HG03108 (cell line): ENCODE data around the gene ZNF821.
"Not testable (repeated sequence)": the region's sequence is repeated elsewhere in the genome, so short reads cannot be mapped to it uniquely, and the experiment has no call there.

ENCODE experiments used
- ATAC-seq: cut with Tn5 transposase; IDR thresholded peaks from one replicate; pipeline ENCODE4 v1.9.1; 2021; ENCODE audit warnings: moderate library complexity; ENCODE audit not compliant: unreplicated experiment

Gene ZNF821, protein sequence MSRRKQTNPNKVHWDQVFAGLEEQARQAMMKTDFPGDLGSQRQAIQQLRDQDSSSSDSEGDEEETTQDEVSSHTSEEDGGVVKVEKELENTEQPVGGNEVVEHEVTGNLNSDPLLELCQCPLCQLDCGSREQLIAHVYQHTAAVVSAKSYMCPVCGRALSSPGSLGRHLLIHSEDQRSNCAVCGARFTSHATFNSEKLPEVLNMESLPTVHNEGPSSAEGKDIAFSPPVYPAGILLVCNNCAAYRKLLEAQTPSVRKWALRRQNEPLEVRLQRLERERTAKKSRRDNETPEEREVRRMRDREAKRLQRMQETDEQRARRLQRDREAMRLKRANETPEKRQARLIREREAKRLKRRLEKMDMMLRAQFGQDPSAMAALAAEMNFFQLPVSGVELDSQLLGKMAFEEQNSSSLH

DNA sequence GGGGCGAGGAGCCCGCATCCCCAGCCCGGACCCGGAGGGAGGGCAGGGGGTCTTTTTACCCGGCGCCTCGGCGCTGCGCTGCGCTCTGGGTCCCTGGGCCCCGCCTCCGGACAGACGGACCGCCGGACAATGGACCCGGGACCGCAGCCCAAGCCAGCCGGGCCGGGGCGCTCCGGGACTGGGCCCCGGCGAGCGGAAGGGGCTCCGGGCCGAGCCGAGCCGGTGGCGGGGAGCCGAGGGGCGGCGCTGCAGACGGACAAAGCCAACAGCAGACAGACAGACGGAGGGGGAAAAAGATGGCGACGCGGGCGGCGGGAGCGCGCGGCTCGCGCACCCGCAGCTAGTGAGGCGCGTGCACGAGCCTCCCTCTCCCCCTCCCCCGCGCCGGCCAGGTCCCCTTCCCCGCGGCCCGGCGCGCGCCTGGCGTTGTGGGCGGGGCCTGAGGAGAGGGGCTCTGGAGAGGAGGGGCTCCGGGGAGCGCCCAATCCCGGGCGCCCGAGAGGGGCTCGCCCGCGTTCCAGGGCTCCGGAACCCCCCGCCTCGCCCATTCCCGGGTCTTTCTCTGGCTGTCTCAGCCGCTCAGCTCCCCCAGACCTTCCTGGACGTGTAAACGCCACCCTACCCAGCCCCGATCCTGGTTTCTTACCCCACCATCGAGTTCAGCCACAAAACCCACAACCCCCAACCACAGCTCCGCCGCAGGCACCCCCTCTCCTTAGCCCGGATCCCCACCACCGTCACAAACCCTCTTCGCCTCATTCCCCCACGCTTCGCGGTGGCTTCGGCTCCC lies at the start of gene ZNF821:
TSS of gene ZNF821 (minus strand) at position 334 of the 790 bp plus-strand sequence. CDS start 4,236 bp downstream, outside the sequence.
- peak; percentile 34 for ATAC-seq

DNA sequence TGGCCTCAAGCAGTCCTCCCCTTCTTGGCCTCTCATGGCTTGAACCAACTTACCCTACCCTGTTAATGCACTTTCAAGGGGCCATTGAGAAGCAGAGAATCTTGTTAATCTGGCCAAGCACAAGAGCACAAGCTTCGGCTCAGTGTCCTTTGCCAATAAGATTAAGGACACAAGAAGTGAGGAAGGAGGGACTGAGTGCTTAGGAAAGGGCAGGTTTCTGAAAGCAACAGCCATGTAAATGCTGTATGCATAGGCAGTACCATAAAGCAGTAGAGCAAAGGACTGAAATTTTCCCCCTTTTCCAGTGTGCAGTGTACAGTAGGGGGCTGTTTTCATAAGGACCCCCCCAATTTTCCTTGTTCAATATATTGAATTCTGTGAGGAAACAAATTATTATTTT lies 49.0 kb upstream of the ZNF821 start:
- ATAC-seq = no peak

DNA sequence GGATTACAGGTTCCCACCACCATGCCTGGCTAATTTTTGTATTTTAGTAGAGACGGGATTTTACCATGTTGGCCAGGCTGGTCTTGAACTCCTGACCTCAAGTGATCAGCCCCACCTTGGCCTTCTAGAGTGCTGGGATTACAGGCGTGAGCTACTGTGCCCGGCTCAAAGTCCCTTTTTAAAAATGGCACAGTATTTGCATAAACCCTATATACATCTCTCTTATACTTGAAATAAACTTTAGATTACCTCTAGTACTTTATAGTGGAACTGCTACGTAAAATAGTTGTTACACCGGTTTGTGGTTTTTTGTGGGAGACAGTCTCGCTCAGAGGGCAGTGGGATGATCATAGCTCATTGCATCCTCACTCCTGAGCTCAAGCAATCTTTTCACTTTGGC lies 47.6 kb upstream of the ZNF821 start:
- ATAC-seq = no peak

DNA sequence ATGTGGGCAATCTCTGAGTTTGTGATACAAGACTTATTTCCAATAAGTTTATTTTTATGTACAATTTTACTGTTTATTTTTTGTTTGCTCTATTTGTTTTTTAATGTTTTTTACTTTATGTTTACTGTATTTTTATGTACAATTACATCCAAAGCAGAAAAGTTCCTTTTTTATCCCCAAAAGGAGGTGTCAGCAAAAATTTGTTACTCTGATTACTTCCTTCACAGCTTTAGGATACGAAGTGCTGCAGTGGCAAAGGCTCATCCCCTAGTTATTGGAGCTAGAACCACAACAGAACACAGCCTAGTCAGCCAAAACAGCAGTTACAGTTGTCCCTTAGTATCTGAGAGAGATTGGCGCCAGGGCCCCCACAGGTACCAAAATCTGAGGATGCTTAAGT lies 47.0 kb upstream of the ZNF821 start:
- ATAC-seq = no peak

DNA sequence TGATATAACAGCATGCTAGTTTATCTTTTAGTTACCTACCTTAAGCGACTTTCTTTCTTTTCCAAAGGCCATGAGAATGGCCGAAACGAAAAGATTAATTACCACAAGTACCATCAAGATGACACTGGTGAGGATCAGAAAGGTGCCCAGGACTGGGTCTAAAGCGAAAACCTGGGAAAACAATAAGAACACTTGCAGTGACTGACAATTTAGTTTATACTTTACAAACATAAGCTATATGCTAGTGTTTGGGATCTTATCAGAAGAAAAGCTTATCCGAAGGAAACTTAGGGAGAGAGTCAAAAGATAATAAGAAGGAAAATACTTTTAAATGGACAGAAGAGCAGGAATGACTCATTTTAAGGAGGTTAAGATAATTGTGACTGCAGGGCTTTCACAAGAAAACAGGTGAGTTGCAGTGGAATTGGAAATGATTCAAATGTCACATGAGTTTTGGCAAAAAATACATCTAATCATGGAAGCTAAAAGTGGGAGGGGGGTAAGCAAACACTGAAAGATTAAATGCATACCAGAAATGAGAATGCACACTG lies 46.1 kb upstream of the ZNF821 start:
- no peak for ATAC-seq

DNA sequence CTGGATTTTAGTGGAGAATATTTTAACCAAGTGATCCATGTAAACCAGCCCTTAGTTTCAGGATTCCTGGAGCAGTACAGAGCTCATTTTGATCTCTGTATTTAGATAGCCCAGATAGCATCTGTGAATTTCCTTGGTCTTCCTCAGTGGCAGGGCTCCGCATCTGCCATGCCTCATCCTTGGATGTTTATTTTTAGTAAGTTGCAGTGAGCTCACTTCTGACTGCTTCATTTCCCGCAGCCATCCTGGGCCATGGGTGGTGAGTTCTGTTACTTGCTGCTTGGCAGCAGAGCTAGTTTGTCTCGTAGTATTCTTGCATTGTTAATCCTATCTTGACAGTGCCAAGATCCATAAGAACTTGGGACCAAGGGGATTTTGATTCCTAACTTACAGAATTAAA lies 45.1 kb upstream of the ZNF821 start:
- no peak for ATAC-seq

DNA sequence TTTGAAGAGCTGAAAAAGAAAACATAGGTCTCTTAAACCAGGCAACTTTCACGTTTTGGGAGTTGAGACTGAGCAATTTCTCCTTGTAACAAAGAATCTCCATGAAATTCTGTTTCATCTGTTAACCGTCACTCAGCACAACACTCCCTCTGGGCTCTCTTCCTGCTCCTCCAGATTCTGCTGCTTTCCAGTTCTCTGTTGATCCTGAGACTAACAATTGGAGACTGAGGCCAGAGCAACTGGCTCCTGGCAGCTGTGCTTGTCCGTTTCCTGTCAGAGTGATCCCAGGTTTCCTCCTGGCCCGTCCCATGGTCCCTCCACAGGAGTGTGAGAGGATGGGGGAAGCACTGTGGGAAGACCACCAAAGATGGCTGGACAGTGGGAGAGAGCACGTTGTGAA lies 43.8 kb upstream of the ZNF821 start:
- no peak for ATAC-seq

DNA sequence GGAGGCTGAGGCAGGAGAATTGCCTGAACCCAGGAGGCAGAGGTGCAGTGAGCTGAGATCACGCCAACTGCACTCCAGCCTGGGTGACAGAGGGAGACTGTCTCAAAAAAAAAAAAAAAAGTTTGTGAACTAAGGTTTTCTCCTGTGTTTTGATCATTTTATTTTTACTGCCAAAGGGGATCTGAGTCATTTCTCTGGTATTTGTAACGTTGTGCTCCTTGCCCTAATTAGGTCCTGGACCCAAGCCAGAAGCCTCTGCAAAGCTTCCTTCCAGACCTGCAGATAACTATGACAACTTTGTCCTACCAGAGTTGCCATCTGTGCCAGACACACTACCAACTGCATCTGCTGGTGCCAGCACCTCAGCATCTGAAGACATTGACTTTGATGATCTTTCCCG lies 43.4 kb upstream of the ZNF821 start:
- ATAC-seq = no peak

DNA sequence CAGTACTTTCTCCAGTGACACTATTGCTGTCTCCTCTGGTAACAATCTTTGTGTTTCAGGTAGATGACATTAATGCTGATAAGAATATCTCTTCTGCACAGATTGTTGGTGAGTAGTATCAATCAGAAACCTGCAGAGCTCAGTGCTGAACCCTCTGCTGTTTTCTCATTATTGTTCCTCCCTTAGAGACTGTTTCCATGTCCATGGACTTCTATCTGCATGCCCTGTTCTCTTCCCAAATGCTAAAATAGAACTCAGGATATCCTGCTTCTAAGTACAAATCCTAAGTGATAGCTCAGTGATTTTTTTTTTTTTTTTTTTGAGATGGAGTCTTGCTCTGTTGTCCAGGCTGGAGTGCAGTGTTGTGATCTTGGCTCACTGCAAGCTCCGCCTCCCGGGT lies 40.7 kb upstream of the ZNF821 start:
- no peak for ATAC-seq

DNA sequence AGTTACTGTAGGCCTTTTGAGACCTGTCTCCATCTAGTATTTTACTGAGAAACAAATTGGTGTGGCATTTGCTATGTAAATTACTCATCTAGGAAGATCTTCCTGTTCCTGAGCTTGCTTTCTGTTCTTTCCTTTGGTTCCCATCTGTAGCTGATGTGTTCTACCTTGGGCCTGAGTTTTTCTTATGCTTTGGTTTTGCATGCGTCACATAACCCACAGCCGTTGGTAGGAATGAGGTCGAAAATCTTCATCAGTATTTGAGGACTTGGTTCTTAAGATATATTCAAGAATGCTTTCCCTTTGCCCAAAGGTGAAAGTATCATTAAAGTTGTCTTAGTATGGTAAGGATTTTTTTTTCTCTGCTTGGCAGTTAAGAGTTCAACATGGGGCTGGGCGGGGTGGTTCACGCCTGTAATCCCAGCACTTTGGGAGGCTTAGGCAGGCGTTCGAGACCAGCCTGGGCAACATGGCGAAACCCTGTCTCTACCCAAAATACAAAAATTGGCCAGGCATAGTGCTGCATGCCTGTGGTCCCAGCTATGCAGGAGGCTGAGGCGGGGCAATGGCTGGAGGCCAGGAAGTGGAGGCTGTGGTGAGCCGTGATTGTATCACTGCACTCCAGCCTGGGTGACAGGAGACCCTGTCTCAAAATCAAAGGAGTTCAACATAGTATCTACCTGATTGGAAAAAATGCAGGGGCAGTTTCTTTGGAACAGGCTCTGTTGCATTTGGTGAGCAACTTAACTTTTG lies 40.1 kb upstream of the ZNF821 start:
- ATAC-seq = no peak

DNA sequence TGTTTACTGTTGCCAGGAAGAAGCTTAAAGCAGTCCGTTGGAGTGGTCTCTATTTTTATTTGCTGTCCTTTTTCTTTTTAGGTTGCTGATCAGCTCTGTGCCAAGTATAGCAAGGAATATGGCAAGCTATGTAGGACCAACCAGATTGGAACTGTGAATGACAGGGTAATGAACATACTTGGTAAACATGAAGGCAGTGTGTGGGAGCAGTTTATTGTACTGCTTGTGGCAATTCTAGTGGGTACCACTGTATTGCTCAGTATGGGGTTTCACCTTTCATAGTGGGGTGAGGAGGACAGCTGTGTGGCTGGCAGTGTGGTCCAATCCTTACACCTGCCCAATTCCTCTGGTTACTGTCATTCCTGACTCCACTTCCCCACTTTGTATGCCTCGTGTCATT lies 36.7 kb upstream of the ZNF821 start:
- no peak for ATAC-seq

DNA sequence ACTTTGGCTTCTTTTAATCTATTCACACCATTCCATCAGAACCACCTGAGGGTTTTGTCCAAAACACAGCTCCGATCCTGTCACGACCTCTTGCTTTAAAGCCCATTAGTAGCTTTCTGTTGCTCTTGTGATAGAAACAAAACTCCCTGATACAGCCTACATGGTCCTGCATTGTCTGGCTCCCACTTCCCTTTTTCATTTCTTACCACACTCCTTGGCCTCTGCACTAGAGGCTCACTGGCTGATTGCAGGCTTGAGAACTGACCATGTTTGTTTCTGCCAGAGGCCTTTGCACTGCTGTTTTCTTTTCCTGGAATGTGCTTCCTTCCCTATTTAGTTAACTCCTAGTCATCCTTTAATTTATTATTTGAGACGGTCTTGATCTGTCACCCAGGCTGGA lies 35.1 kb upstream of the ZNF821 start:
- ATAC-seq = peak; percentile 75

DNA sequence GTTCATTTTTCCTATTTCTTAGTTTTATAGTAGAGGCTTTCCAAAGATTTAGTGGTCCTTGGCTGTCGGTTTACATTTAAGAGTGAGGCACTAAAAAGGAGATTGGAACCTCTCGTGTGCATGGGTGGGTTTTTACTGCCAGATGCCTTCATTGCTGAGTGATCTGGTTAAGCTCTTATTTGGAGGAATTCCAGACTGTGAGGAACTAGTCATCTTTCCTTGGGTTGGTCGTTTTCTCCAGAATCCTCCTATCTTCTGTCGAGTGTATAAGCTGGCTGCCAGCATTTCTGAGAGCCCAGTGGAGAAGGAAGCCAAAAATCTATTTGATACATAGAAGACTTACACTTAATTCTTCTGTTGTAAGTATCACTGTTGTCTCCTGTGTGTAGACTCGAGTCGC lies 33.9 kb upstream of the ZNF821 start:
- ATAC-seq = no peak

DNA sequence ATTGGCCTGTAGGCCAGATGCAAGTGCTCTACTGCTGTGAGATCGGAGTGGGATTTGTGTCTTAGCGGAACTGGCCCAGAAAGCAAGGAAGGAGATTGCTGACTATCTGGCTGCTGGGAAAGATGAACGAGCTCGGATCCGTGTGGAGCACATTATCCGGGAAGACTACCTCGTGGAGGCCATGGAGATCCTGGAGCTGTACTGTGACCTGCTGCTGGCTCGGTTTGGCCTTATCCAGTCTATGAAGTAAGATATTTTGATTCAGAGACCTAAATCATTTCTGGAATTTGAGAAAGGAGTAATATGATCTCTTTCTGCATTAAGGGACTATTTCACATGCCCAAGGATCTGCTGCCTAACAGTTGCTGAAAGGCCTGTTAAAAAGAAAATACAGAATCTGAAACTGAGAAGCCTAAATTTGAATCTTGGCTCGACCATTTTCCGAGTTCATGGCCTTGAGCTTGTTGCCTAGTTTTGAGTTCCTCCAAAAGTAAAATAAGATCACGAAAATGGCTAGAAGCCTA lies 32.5 kb upstream of the ZNF821 start:
- no peak for ATAC-seq

DNA sequence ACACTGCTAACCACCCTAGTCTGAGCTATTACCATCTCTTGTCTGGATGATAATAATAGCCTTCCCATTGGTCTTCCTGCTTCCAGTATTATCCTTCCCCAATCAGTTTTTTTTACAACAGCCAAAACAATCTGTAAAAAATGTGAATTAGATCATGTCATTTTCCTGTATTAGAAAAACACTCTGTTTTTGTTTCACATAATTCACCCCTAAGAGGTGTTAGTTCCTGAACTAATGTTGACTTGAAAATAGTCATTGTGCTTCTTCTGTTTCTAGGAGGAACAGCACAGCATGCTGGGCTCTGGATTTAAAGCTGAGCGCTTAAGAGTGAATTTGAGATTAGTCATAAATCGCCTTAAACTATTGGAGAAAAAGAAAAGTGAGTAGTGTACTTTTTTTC lies 31.4 kb upstream of the ZNF821 start:
- ATAC-seq = no peak

DNA sequence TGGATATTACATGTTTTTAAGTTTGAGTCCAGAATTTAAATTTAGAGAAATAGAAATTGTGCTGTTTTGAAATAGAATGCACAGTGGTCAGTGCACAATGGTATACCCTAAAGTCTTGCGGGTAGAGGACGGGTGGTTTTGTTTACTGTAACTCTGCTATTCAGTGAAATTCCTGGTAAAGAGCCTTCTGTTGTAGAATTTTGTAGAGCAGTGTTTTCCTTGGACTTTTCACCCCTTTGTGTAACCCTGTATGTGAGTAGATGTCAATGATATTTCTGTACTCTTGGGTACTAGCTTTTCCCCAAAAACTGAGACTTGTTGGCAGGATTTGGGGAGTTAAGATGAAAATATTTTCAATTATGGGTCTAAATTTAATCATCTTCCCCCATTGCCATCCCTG lies 30.8 kb upstream of the ZNF821 start:
- no peak for ATAC-seq

DNA sequence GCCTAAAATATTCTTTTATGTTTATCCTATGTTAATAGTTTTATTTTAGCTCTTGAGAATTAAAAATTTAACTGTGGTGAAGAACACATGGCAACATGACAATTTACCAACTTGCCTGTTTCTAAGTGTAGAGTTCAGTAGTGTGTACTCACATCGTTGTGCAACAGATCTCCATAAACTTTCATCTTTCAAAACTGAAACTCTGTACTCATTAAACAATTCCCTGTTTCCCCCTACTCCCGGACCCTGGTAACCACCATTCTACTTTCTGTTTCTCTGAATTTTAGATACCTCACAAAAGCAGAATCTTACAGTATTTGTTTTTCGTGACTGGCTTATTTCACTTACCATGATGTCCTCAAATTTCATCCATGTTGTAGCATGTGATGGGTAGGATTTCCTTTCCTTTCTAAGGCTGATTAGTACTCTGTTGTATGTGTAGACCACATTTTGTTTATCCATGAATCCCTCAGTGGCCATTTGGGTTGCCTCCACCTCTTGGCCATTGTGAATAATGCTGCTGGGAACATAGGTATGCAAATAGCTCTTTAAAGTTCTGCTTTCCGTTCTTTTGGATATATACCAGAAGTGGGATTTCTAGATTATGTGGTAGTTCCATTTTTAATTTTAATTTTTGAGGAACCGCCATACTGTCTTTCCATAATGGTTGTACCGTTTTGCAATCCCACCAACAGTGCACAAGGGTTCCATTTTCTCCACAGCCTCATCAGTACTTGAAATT lies 28.7 kb upstream of the ZNF821 start:
- ATAC-seq = no peak

DNA sequence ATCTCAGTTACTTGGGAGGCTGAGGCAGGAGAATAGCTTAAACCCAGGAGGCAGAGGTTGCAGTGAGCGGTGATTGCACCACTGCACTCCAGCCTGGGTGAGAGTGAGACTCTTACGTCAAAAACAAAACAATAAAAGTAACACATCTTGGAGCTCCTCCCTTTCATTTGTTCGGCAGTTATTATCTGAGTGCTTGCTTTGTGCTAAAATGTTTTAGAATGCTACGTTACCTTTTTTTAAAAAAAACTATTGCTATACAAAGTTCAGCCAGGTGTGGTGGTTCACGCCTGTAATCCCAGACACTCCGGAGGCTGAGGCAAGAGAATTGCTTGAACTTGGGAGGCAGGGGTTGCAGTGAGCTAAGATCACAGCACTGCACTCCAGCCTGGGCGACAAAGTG lies 27.1 kb upstream of the ZNF821 start:
- no peak for ATAC-seq

DNA sequence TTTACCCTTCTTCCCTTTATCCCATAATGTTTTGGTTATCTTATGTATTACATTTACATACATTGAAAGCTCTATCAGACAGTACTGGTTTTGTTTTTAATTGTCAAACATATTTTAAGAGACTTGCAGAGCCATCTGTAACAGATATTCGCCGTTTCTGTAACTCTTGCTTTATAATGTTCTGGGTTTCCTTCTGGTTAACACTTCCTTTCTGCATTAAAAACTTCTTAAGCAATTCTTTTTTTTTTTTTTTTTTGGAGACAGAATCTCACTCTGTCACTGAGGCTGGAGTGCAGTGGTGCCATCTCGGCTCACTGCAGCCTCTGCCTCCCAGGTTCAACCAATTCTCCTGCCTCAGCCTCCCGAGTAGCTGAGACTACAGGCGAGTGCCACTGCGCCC lies 21.8 kb upstream of the ZNF821 start:
- ATAC-seq = not testable (repeated sequence)

DNA sequence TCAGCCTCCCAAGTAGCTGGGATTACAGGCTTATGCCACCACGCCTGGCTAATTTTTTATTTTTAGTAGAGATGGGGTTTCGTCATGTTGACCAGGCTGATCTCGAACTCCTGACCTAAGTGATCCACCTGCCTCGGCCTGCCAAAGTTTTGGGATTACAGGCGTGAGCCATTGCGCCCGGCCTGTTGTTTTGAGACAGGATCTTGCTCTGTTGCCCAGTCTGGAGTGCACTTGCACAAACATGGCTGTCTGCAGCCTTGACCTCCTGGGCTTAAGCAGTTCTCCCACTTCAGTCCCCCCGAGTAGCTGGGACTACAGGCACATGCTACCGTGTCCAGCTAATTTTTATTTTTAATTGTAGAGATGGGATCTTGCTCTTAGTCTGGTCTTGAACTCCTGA lies 20.3 kb upstream of the ZNF821 start:
- no peak for ATAC-seq
